GM19351 (cell line): Measurements from ENCODE around the gene METAP1D.

Experiments
- ATAC-seq: cut with Tn5 transposase; IDR thresholded peaks from one replicate; pipeline ENCODE4 v1.9.1; 2021; ENCODE audit warnings: mild to moderate bottlenecking, moderate library complexity; ENCODE audit not compliant: unreplicated experiment

The METAP1D gene

GRCh38 chr2:172079416-172079815 is 79.7 kb downstream of the METAP1D start:
- ATAC-seq: no peak

- no peak for ATAC-seq
Observed at GRCh38 chr2:172079838-172080640, 80.3 kb downstream of the METAP1D start.

GRCh38 chr2:172080641-172081220 is 81.0 kb downstream of the METAP1D start:
- no peak for ATAC-seq

GRCh38 chr2:172081221-172082022 is 81.7 kb downstream of the METAP1D start:
- no peak for ATAC-seq

GRCh38 chr2:172082105-172082943 is 82.6 kb downstream of the METAP1D start:
- no peak for ATAC-seq

GRCh38 chr2:172082944-172083627 is 83.3 kb downstream of the METAP1D start:
- ATAC-seq: no peak

GRCh38 chr2:172083628-172084394 is 84.1 kb downstream of the METAP1D start:
- no peak for ATAC-seq

GRCh38 chr2:172084395-172084644 is 84.6 kb downstream of the METAP1D start:
- ATAC-seq: no peak

- ATAC-seq: peak; percentile 86
Observed at GRCh38 chr2:172084645-172085459, 85.1 kb downstream of the METAP1D start.

- ATAC-seq: peak; percentile 14
Observed at GRCh38 chr2:172085460-172086159, 85.9 kb downstream of the METAP1D start, which contains the start of gene DLX1. DLX1 (plus strand) TSS chr2:172085507; CDS start chr2:172085678, 171 bp downstream.

GRCh38 chr2:172086241-172087206 is 86.8 kb downstream of the METAP1D start:
- no peak for ATAC-seq

GRCh38 chr2:172087207-172087779 is 87.5 kb downstream of the METAP1D start:
- ATAC-seq: no peak

- ATAC-seq: no peak
Observed at GRCh38 chr2:172087780-172088244, 88.1 kb downstream of the METAP1D start.

GRCh38 chr2:172088245-172089004 is 88.7 kb downstream of the METAP1D start:
- no peak for ATAC-seq

GRCh38 chr2:172089005-172089504 is 89.3 kb downstream of the METAP1D start:
- ATAC-seq: no peak

- ATAC-seq: no peak
Observed at GRCh38 chr2:172089633-172090032, 89.9 kb downstream of the METAP1D start.
